Stromal cell of bone marrow (primary cell): Measurements from ENCODE around the gene SEMA3C.

Source experiments
- DNase-seq: peaks from one replicate; pipeline ENCODE4 v3.0.0-alpha.2; 2012; ENCODE audit warnings: low read depth

Gene SEMA3C

DNA sequence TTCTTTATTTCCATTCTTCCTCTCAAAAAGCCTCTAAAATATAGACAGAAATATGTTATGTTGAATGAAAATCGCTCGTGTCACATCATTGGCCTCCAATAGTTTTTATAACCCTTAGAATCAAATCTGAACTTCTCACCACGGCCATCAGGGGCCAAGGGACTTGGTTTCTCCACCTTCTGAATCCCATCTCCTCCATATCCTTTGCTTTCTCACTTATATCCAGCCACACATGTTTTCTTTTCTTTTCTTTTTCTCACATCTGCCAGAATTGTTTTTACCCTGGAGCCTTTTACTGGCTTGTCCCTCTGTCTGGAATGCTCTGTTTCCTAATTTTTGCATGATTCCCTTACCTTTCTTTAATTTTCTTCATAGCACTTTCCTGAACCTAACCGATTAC, 184.8 kb downstream of the SEMA3C start:
- DNase-seq: no peak

- no peak for DNase-seq
Measured at GRCh38 chr7:80733333-80733915, 185.4 kb downstream of the SEMA3C start.

DNA sequence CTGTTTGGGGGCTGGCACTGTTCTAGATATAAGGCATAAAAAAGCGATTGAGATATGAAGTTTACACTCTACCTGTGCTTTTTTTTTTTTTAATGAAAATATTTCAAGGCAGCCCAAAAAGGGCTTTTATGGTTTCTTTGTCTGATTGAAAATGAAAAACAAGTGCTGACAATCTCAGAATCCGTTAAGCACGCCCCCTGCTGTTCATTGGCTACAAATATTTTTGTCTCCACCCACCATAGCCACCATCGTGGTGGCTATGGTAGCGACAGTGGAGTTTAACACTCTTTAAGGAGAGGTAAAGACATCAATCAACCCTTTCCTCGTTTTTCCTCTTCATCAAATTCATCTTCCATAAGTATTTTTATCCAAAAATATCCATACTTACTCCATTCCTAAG, 186.2 kb downstream of the SEMA3C start:
- no peak for DNase-seq

GRCh38 chr7:80731281-80731680, 187.6 kb downstream of the SEMA3C start:
- no peak for DNase-seq

DNA sequence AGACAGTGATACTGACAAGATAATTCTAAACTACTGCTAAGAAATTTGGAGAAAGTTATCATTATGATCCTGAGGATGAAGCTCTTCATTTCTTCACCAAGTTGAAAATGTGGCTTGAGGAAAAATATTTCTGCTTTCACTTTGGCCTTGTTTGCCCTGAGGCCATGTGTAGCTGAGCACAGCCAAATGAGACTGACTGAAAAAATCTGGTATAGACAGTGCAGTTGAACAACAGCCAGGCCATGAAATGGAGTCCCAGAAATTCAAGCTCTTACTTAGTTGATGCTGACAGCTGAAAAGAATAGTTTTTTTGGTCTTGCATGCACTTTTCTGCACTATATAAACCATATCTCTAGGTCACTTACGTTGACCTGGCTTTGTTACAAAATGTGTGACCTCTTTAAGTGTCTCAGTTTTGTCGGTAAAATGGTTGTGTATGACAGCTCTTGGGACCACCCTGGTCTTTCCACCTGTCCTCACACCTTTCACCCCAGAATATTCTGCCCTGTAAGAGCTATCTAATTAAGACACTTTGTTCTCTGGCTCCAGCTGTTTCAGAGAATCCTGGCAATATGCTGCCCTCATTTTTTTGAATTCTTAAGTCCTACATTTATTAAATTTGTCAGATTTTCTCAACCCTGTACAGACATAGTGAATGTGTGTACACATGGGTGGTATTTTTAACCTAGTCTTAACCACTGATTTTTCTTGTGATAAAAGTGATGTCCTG, 189.1 kb downstream of the SEMA3C start:
- peak; percentile 51 for DNase-seq

DNA sequence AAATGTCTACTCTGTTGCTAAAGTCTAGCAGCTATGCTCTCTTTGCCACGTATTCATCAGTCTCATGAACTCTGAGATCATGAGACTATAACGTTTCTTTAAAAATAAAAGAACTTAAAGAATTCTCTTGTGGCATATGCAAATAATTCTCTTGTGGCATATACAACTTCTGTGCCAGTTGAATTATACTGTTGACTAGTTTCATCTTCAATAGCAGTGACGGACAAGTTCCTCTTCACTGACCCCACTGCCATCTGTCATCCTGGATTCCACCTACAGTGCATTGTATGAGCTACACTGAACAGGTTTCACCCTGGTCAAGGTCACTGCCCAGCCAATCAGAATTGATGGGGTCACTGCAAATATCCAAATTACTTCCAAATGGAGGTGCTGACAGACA, 192.2 kb downstream of the SEMA3C start:
- no peak for DNase-seq

GRCh38 chr7:80725181-80725611, 193.7 kb downstream of the SEMA3C start:
- no peak for DNase-seq

GRCh38 chr7:80724249-80724871, 194.5 kb downstream of the SEMA3C start:
- DNase-seq: peak; percentile 55

DNA sequence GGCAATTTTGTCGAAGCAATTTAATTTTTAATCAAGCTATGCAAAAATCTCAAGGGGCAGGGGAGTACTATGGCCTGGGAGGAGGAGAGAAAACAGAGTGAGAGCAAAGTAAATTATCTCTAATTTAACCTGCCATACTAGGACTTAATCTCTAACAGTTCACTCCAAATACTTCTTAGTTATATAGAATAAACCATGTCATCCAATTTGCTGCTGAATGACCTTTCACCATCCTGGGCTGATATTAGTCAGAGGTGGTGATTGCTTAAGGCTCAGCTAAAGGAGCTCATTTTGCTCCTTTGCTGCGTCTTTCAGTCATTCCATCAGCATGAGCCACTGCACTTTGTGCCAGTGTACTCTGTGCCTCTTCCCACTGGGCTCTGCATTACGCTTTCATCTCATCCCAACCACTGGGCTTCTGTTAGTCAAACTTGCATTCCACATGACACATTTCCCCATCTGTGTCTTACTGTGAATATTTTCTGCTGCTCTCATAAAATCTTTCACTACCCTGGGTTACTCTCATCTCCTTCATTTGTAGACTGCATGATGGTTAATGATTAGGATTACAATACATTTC, 196.1 kb downstream of the SEMA3C start:
- peak; percentile 99 for DNase-seq

- peak; percentile 79 for DNase-seq
Measured at GRCh38 chr7:80721883-80722615, 196.8 kb downstream of the SEMA3C start.

DNA sequence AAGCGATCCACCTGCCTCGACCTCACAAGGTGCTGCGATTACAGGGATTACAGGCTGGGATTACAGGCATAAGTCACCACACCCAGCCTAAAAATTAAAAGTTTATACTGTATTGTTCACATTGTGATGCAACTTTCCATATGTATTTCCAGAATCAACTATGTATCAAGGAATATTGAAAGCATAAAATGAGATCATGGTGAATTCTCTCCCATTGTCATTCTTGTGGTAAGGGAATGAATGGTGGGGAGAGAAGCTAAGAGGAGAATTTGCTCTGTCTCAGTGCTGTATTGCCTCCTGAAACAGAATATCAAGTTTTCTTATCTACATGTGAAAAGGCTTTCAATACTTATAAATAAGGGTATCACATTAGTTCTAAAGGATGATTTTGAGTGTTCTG, 198.7 kb downstream of the SEMA3C start:
- DNase-seq: no peak

DNA sequence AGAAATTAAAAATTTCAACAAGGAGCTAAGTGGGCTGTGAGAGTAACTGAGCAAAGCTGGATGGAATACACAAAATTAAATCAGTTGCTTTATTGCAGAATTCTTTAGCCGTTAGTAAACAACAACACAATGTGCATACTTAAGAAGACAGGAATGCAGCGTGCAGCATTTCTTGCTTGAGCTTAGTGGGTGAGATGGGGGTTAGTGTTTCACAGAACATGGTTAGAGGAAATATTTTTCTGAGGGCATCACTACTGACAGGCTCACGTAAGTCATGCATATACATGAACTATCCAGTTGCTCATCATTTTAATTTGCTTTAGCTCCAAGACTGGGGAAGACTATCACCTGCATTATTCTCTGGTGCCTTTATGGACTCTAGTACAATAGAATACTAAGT, 199.6 kb downstream of the SEMA3C start:
- DNase-seq: no peak

DNA sequence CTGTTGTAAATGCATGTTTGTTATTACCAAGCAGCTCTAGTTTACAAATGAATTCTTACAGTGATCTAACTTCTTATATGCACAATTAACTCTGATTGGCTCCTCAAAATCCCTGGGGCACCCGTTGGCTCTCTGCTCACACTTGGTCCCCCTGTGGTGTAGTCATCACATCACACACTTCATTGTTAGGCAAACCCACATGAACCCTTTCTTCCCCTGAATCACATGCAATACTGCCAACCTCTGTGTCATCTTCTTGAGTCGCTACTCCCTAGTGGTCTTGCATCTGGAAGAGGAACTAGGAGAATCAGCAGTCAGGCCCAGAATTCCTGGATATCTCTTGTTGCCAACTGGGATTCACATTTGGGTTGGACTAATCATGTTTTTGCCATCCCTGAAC, 207.3 kb downstream of the SEMA3C start:
- DNase-seq: peak; percentile 89

DNA sequence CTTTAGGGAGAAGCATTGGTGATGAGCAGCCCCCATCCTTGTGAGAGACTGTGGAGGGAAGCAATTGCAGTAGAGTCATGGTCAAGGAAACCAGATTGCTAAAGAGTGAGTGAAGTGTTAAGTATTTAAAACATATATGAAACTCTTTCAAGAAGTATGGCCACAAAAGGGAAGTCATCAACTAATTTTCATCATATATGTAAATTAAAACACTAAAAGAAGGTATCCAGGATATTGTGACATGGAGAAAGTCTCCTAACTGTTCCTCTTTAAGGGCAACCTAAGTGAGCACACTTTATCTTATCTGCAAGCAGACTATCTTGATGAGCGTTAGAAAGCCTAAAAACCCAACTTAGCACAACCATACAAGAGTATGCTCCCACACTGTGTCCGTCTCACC, 210.7 kb downstream of the SEMA3C start:
- DNase-seq: no peak

DNA sequence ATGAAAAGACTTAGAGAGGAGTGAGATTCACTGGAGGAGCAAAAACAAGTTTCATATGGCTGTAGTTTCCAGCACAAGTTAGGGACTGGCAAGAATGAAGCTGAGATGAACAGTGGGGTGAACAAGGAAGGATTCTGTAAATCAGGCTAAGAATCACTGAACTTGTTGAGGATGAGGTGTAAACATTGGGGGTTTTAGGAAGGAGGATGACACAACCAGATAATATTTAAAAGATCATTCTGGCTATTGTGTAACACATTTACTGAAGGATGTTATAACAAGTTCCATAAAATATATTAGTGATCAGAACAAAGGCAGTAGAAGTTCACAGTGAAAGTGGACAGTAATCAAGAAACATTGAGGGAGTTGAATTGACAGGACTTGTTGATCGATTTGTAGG, 211.5 kb downstream of the SEMA3C start:
- no peak for DNase-seq

DNA sequence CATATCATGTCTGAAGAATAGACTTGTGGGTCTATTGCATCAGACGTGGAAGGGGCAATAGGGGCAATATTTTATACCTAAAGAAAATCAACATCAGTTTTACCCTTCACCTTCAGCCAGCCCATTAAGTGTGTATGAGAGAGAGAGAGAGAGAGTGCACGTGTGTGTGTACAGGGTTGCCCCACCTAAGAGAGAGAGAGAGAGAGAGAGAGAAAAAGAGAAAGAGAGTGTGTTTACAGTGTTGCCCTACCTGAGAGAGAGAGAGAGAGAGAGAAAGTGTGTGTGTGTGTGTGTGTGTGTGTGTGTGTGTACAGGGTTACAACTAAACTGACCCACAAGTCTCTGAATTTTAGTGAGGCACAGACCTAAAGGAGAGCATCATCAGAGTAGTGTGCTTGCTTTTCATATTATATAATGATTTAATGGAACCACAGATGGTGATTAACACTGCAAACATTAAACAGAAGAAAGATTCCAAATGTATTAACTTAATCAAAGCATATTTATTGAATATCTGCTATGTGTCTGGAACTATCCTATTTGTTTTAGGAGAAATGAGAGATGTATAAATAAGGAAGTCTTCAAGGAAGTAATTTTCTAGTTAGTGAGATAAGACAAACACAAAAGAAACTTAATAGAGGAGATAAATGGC, 213.6 kb downstream of the SEMA3C start:
- DNase-seq: no peak

DNA sequence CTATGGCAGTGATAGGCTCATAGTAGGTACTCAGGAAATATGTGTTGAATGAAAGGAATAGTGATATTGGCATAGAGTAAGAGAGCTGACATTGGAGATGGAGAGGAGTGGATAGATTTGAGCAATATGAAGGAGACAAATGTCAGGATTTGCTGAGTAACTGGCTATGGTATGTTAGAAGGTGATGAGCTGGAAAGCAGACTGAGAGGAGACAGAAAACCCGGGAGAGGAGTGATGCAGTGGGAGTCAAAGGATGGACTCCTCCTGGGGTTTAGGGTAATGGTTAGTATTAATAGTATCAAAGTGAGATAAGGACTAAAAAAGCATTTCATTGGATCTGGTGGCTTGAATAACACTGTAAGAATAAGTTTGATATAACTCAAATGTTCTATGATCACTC, 215.6 kb downstream of the SEMA3C start:
- DNase-seq: no peak

DNA sequence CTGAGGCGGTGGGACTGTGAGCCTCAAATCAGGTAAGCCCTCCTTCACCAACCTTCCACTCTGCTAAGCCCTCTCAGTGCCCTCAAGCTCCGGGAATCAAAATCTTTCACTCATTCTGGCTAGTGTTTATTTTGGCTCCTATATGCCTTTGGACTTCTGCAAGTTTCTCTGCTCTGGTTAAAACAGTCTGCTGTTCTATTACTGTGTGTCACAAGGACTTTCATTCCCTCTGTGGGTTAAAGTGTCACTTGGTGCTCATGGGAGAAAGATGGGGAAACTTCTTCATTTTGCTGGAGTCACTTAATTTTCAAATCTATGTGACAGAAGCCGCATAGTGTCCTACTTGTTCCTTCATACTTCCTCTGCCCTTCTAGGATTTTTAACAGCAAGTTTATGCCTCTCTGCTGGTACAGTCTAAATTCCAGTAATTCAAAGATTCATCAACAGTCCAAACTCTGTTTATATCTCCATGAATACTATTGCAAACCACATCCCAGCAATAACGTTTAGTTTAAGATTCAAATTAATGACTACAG, 219.1 kb downstream of the SEMA3C start:
- DNase-seq: no peak

DNA sequence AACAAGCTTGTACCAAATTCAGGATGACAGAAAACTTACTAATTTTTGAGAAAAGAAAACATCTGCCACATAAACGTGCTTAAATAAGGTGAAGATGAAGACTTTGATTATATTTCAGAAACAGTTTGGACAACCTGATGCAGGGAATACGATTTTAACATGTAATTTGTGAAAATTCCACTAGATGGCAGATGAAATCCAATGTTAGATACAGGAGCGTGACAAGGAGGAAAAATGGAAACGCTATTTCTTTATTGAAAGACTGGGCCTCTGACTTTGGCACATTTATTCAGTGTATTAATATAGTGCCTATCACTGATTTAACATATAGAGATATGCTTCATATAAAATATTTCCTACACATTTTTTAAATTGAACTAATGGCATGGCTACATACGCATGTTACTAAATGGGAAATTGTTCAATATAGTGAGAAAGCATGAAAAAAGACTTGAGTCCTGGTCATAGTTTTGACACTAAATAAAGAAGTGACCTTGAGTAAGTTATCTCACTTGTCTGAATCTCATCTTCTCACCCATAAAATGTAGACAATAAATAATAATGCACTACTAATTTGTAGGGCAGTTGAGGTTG, 219.7 kb downstream of the SEMA3C start:
- DNase-seq: no peak
